ENCODE measurements around the gene HACE1. TPM values are rescaled to one million over a fixed set of nuclear protein-coding genes. Genes with fewer than 3 reads are reported as not detected.

Gene HACE1
- total RNA-seq, 2 experiments from 2014 or later, result 7.4 to 8.2 TPM

DNA sequence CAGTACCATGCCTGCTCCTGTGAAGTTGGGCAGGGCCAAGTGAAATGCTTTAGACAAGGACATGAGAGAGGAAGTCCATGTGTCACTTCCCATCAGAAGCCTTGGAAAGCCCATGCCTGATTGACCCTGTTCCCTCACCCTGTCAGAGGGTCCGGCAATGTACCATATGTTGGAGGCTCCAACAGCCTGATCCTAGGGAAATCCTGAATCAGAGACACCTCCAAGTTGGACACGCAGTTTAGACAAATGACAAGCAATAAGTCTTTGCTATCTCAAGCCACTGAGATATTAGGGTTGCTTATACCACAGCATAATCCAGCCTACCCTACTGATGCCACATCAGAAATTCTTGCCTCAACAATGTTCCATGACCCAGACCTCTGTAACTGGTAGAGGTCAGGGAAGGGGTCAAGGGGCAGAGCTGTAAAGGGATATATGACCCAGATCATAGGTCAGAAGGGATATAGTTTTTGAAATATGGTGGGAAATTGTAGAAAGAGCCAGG is 174.8 kb downstream of the HACE1 start:
- no peaks in the 10 kb centered on the region for H3K27me3 Mint-ChIP-seq
- POLR2A ChIA-PET, result no interaction called here
- H3K27ac Mint-ChIP-seq, result no peak overlapping the region
- H3K4me3 ChIP-seq (ENCODE audit: low read length), result no peak overlapping the region
- intact Hi-C loops (cut with DNase I, micrococcal nuclease), result loop anchor here in 1 of 2 experiments (5.0 kb wide), 1 partner anchor 392 kb away; no protein-coding TSS in a partner anchor
- peaks cover 33% of the 10 kb centered on the region for H3K4me1 Mint-ChIP-seq (ENCODE audit: low read depth)
- no peaks in the 10 kb centered on the region for H3K9me3 Mint-ChIP-seq
- no peaks in the 10 kb centered on the region for H3K36me3 ChIP-seq (ENCODE audit: insufficient read depth, low read length)
- no peaks in the 10 kb centered on the region for H3K9me3 ChIP-seq (ENCODE audit: control insufficient read depth in 1 of 2, insufficient read depth in 1 of 2, low read length in 2 of 2)
- no peak overlapping the region for H3K4me3 Mint-ChIP-seq
- H3K4me1 ChIP-seq (ENCODE audit: insufficient read depth, low read length), result peaks cover 14% of the 10 kb centered on the region
- no peak for ATAC-seq (ENCODE audit: poor library complexity)
- no peaks in the 10 kb centered on the region for H3K27me3 ChIP-seq (ENCODE audit: control insufficient read depth in 1 of 2, insufficient read depth in 2 of 2, low read length in 2 of 2)
- no peak for DNase-seq
- CTCF ChIA-PET, result interaction anchor here (1.5 kb wide), 1 partner anchor 30 kb away, joined by 3 read pairs; no protein-coding TSS in a partner anchor
- H3K36me3 Mint-ChIP-seq (ENCODE audit: low read depth), result no peaks in the 10 kb centered on the region
- no peak overlapping the region for H3K27ac ChIP-seq (ENCODE audit: low read depth in 1 of 2, low read length in 2 of 2)
- TF ChIP-seq, protein P1, sequence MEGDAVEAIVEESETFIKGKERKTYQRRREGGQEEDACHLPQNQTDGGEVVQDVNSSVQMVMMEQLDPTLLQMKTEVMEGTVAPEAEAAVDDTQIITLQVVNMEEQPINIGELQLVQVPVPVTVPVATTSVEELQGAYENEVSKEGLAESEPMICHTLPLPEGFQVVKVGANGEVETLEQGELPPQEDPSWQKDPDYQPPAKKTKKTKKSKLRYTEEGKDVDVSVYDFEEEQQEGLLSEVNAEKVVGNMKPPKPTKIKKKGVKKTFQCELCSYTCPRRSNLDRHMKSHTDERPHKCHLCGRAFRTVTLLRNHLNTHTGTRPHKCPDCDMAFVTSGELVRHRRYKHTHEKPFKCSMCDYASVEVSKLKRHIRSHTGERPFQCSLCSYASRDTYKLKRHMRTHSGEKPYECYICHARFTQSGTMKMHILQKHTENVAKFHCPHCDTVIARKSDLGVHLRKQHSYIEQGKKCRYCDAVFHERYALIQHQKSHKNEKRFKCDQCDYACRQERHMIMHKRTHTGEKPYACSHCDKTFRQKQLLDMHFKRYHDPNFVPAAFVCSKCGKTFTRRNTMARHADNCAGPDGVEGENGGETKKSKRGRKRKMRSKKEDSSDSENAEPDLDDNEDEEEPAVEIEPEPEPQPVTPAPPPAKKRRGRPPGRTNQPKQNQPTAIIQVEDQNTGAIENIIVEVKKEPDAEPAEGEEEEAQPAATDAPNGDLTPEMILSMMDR (IDR thresholded peaks at IDR 0.05), result no peak

DNA sequence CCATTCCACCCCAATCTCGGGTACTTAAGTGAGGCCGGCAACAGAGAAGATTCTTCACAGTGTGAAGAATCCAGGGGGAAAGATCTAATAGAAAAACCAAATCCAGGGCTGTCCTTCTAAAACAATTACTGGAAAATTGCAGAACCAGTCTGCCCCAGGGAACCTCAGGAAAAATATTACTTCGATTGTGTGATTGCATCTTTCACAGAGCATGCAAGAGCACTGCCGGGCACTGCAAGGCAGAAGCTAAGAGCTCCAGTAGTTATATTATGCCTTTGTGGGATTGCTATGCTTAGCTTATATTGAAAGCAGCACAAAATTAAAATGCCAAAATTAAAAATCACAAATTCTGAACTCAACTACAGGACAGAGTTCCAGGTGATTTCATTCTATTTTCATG is 175.9 kb downstream of the HACE1 start:
- CTCF ChIA-PET, result interaction anchor here (1.0 to 1.5 kb wide), 2 partner anchors 31 to 87 kb away, joined by 3 read pairs; no protein-coding TSS in a partner anchor
- H3K4me1 Mint-ChIP-seq (ENCODE audit: low read depth), result peaks cover 33% of the 10 kb centered on the region
- intact Hi-C loops (cut with DNase I, micrococcal nuclease), result loop anchor here (1.0 to 5.0 kb wide), 4 partner anchors 87 to 395 kb away; no protein-coding TSS in a partner anchor
- Histone ChIP-seq H3K4me3 (ENCODE audit: low read length) (no peak overlapping the region), H3K27ac (ENCODE audit: low read depth in 1 of 2, low read length in 2 of 2) (no peak overlapping the region), H3K4me1 (ENCODE audit: insufficient read depth, low read length) (peaks cover 14% of the 10 kb centered on the region), H3K27me3 (ENCODE audit: control insufficient read depth in 1 of 2, insufficient read depth in 2 of 2, low read length in 2 of 2) (no peaks in the 10 kb centered on the region), H3K9me3 (ENCODE audit: control insufficient read depth in 1 of 2, insufficient read depth in 1 of 2, low read length in 2 of 2) (no peaks in the 10 kb centered on the region), H3K36me3 (ENCODE audit: insufficient read depth, low read length) (no peaks in the 10 kb centered on the region)
- no peak for ATAC-seq (ENCODE audit: poor library complexity)
- no peak overlapping the region for H3K27ac Mint-ChIP-seq
- H3K9me3 Mint-ChIP-seq, result no peaks in the 10 kb centered on the region
- POLR2A ChIA-PET, result interaction anchor here (0.6 kb wide), 1 partner anchor 85 kb away, joined by 3 read pairs; no protein-coding TSS in a partner anchor
- no peaks in the 10 kb centered on the region for H3K36me3 Mint-ChIP-seq (ENCODE audit: low read depth)
- H3K4me3 Mint-ChIP-seq, result no peak overlapping the region
- TF ChIP-seq, protein P1 (IDR thresholded peaks at IDR 0.05), result no peak
- DNase-seq, result no peak
- no peaks in the 10 kb centered on the region for H3K27me3 Mint-ChIP-seq

DNA sequence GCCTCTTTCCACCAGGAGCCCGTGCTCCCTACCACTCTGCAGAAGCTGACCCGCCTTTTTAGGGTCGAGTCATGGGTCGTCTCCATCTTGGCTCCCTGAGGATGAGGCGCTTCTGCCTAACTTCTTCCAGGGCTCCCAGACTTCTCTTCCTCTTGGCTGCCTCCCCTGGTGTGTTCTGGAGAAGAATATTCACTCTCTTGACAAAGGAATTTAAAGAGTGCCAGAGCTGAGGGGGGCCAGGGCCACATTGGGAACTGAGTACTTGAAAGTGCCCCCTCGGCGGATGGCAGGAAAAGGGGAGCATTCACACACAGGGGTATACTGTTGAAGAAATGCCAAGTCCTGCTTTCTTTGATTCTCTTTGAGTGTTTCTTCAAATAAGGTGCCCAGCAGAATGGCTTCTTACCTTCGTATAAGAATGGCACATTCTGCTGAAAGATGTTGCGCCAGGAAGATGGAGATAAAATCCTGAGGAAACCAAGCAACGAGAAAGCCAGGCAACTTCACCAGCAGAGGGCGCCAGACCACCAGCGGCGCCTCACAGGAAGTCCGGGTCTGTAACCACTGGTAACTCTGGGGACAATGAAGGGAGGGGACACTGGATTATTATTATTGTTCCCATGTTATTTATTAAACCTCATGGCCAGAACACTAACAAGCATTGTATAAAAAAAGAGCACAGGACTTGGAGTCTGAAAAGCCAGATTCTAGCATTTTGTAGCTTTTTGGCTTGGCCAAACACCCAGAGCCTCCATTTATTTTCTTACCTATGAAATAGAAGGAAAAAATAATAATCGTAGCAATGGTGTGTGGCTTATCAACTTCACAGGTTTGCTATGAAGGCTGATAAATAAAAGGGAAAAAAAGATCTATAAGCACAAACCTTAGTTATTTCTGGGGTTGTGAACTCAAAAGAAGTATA is 176.7 kb downstream of the HACE1 start:
- intact Hi-C loops (cut with DNase I, micrococcal nuclease), result loop anchor here (1.0 to 5.0 kb wide), 4 partner anchors 88 to 396 kb away; no protein-coding TSS in a partner anchor
- POLR2A ChIA-PET, result interaction anchor here (0.6 kb wide), 1 partner anchor 85 kb away, joined by 3 read pairs; no protein-coding TSS in a partner anchor

More for the DNA sequence above, 176.7 kb downstream of the HACE1 start:
- H3K4me1 ChIP-seq (ENCODE audit: insufficient read depth, low read length), result peaks cover 14% of the 10 kb centered on the region
- Mint-ChIP-seq H3K9me3 (no peaks in the 10 kb centered on the region), H3K36me3 (ENCODE audit: low read depth) (no peaks in the 10 kb centered on the region), H3K4me1 (ENCODE audit: low read depth) (peaks cover 24% of the 10 kb centered on the region), H3K4me3 (no peak overlapping the region), H3K27me3 (no peaks in the 10 kb centered on the region), H3K27ac (no peak overlapping the region)
- peak; percentile 51 to 83 (median 63) for DNase-seq
- CTCF ChIA-PET, result interaction anchor here (1.0 to 1.5 kb wide), 2 partner anchors 32 to 87 kb away, joined by 3 read pairs; no protein-coding TSS in a partner anchor
- TF ChIP-seq, protein P1 (IDR thresholded peaks at IDR 0.05), result peak; percentile 97
- H3K27ac ChIP-seq (ENCODE audit: low read depth in 1 of 2, low read length in 2 of 2), result no peak overlapping the region
- no peaks in the 10 kb centered on the region for H3K9me3 ChIP-seq (ENCODE audit: control insufficient read depth in 1 of 2, insufficient read depth in 1 of 2, low read length in 2 of 2)
- peak; percentile 55 for ATAC-seq (ENCODE audit: poor library complexity)
- H3K4me3 ChIP-seq (ENCODE audit: low read length), result no peak overlapping the region
- H3K27me3 ChIP-seq (ENCODE audit: control insufficient read depth in 1 of 2, insufficient read depth in 2 of 2, low read length in 2 of 2), result no peaks in the 10 kb centered on the region
- H3K36me3 ChIP-seq (ENCODE audit: insufficient read depth, low read length), result no peaks in the 10 kb centered on the region
